Neural progenitor cell (in vitro differentiated cells): ENCODE data around the gene ANKRD33. TPM values are rescaled to one million over a fixed set of nuclear protein-coding genes. Genes with fewer than 3 reads are reported as not detected.
A peak's percentile ranks its signal among the peaks of the same experiment; 100 is the strongest.

ENCODE experiments used
- DNase-seq: peaks from one replicate; pipeline ENCODE4 v3.0.0-alpha.2; 2016; ENCODE audit warnings: low spot score
- H2AFZ ChIP-seq: fragments of 200-600 bp; sonication (generic); replicated peaks from 2 replicates; pipeline ENCODE4 v1.6.1; 2016; ENCODE audit warnings: antibody characterized with exemption
- H3F3A ChIP-seq: fragments of 200-600 bp; sonication (generic); 2 replicates; pipeline ENCODE4 v1.6.1; 2016; ENCODE audit warnings: antibody characterized with exemption, low read depth
- H3K27ac ChIP-seq: fragments of 200-600 bp; sonication (generic); 2 replicates; pipeline ENCODE4 v1.5.1; 2016; ENCODE audit warnings: mild to moderate bottlenecking
- H3K27me3 ChIP-seq: fragments of 200-600 bp; sonication (generic); 2 replicates; pipeline ENCODE4 v1.6.1; 2016; ENCODE audit warnings: mild to moderate bottlenecking, moderate library complexity
- H3K36me3 ChIP-seq: fragments of 200-600 bp; sonication (generic); 2 replicates; pipeline ENCODE4 v1.5.1; 2016
- H3K4me1 ChIP-seq: fragments of 200-600 bp; sonication (generic); 2 replicates; pipeline ENCODE4 v1.6.1; 2016; ENCODE audit warnings: mixed run types
- H3K4me2 ChIP-seq: fragments of 200-600 bp; sonication (generic); 2 replicates; pipeline ENCODE4 v1.6.1; 2016
- H3K4me3 ChIP-seq: fragments of 200-600 bp; sonication (generic); 2 replicates; pipeline ENCODE4 v1.5.1; 2016
- H3K79me2 ChIP-seq: fragments of 200-600 bp; sonication (generic); 2 replicates; pipeline ENCODE4 v1.6.1; 2016; ENCODE audit warnings: low read depth
- H3K9ac ChIP-seq: fragments of 200-600 bp; sonication (generic); 2 replicates; pipeline ENCODE4 v1.6.1; 2016
- H3K9me3 ChIP-seq: fragments of 200-600 bp; sonication (generic); 2 replicates; pipeline ENCODE4 v1.5.1; 2016; ENCODE audit warnings: low read depth
- H4K20me1 ChIP-seq: fragments of 200-600 bp; sonication (generic); 2 replicates; pipeline ENCODE4 v1.6.1; 2016; ENCODE audit warnings: low read depth
- H3K27ac Mint-ChIP-seq: 3 replicates; pipeline ENCODE4 v1.8.0; 2021; ENCODE audit warnings: mixed read lengths
- H3K27me3 Mint-ChIP-seq: 2 replicates; pipeline ENCODE4 v1.8.0; 2022; ENCODE audit warnings: low read depth, mild to moderate bottlenecking, inconsistent platforms, moderate library complexity, mixed read lengths; ENCODE audit not compliant: insufficient read depth
- H3K36me3 Mint-ChIP-seq: 3 replicates; pipeline ENCODE4 v1.8.0; 2021; ENCODE audit warnings: mixed read lengths
- H3K4me1 Mint-ChIP-seq: 3 replicates; pipeline ENCODE4 v1.8.0; 2021; ENCODE audit warnings: mixed read lengths
- H3K4me3 Mint-ChIP-seq: 3 replicates; pipeline ENCODE4 v1.8.0; 2021; ENCODE audit warnings: mild to moderate bottlenecking, moderate library complexity, mixed read lengths
- H3K9me3 Mint-ChIP-seq: 3 replicates; pipeline ENCODE4 v1.8.0; 2020; ENCODE audit warnings: mixed read lengths
- EZH2 ChIP-seq: fragments of 200-600 bp; sonication (generic); IDR thresholded peaks from 2 replicates; pipeline ENCODE4 v1.6.1; 2017; ENCODE audit warnings: antibody characterized with exemption, mild to moderate bottlenecking, moderate library complexity
- EZH2phosphoT487 ChIP-seq: fragments of 200-600 bp; sonication (generic); IDR thresholded peaks from 2 replicates; pipeline ENCODE4 v1.6.1; 2017; ENCODE audit warnings: antibody characterized with exemption
- total RNA-seq: library from RNA; depleted of rRNA; stranded (reverse); fragments of >200 nt; gene quantifications from 2 replicates; pipeline ENCODE4 v1.2.3, GENCODE V29; 2015; ENCODE audit warnings: low replicate concordance
- TF ChIP-seq, protein P1 (sequence below): fragments of 200-600 bp; sonication (generic); IDR thresholded peaks from 2 replicates; pipeline ENCODE4 v1.5.1; 2017; ENCODE audit warnings: antibody characterized with exemption, mild to moderate bottlenecking

The ANKRD33 gene
- total RNA-seq, 1 donor from 2014 or later, result 0.39 TPM

DNA sequence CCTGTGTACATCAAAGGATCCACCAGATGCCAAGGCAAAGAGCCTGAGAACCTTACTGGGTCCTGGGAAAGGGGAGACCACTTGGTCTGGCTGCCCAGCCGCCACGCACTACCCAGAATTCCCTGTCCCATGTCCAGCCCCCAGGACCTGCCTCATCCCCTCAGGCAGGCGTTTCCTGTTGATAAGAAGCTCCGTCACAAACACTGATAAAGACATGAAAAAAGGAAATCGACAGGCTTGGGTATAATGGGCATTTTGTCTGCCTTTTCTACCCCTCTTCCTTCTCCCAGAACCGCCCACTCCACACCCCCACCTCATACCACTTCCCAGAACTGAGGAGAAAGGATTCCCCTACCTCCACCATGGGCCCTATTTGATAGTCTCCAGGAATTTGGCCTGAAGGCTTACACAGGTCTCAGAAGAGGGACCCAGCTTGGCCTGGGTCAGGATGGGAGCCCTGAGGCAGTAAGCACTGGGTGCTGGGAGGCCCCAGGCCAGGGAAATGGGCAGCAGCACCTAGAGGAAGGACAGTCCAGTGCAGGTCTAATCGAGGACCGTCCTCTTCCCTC is 38.2 kb downstream of the ANKRD33 start:
- Mint-ChIP-seq H3K9me3 (no peaks in the 10 kb centered on the region), H3K27me3 (peaks cover 7% of the 10 kb centered on the region), H3K27ac (no peak overlapping the region), H3K36me3 (no peaks in the 10 kb centered on the region), H3K4me3 (no peak overlapping the region), H3K4me1 (peaks cover 6% of the 10 kb centered on the region)
- no peak for TF ChIP-seq EZH2phosphoT487
- TF ChIP-seq EZH2, result no peak
- TF ChIP-seq, protein P1, sequence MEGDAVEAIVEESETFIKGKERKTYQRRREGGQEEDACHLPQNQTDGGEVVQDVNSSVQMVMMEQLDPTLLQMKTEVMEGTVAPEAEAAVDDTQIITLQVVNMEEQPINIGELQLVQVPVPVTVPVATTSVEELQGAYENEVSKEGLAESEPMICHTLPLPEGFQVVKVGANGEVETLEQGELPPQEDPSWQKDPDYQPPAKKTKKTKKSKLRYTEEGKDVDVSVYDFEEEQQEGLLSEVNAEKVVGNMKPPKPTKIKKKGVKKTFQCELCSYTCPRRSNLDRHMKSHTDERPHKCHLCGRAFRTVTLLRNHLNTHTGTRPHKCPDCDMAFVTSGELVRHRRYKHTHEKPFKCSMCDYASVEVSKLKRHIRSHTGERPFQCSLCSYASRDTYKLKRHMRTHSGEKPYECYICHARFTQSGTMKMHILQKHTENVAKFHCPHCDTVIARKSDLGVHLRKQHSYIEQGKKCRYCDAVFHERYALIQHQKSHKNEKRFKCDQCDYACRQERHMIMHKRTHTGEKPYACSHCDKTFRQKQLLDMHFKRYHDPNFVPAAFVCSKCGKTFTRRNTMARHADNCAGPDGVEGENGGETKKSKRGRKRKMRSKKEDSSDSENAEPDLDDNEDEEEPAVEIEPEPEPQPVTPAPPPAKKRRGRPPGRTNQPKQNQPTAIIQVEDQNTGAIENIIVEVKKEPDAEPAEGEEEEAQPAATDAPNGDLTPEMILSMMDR, result no peak
- Histone ChIP-seq H3K9ac (no peak overlapping the region), H3K79me2 (no peaks in the 10 kb centered on the region), H3K27me3 (peaks cover 20% of the 10 kb centered on the region), H3K4me3 (no peak overlapping the region), H3K27ac (no peak overlapping the region), H3F3A (peaks cover 3% of the 10 kb centered on the region), H2AFZ (no peak overlapping the region), H4K20me1 (no peaks in the 10 kb centered on the region), H3K36me3 (no peaks in the 10 kb centered on the region), H3K9me3 (no peaks in the 10 kb centered on the region), H3K4me2 (no peak overlapping the region), H3K4me1 (peaks cover 6% of the 10 kb centered on the region)
- DNase-seq, result no peak

DNA sequence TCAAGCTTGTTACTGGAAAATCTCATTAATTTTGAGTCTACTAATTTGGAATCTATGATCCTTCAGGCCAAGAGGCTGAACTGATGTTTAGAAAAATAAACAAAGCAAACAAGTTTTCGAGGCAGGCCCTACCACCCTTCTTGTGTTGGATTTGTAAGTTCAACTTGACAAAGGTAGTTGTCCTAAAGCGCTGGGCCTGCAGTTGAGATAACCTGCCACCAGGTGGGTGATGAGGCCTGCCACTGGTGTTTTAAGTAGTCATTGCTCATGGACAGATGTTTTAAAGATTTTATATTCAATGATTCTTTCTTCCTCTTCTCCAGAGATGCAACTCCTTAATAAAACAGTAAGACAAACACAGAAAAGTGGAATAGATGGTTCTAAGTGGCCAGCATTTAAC is 38.8 kb downstream of the ANKRD33 start:
- Mint-ChIP-seq H3K9me3 (no peaks in the 10 kb centered on the region), H3K27ac (no peak overlapping the region), H3K4me1 (peaks cover under 1% of the 10 kb centered on the region), H3K4me3 (no peak overlapping the region), H3K27me3 (peaks cover 7% of the 10 kb centered on the region), H3K36me3 (no peaks in the 10 kb centered on the region)
- H3K4me1 ChIP-seq, result peaks cover under 1% of the 10 kb centered on the region
- no peak overlapping the region for H3K9ac ChIP-seq
- no peak for DNase-seq
- no peaks in the 10 kb centered on the region for H3K9me3 ChIP-seq
- no peaks in the 10 kb centered on the region for H3F3A ChIP-seq
- H3K4me2 ChIP-seq, result no peak overlapping the region
- no peaks in the 10 kb centered on the region for H4K20me1 ChIP-seq
- H3K79me2 ChIP-seq, result no peaks in the 10 kb centered on the region
- H3K27ac ChIP-seq, result no peak overlapping the region
- no peaks in the 10 kb centered on the region for H3K36me3 ChIP-seq
- peaks cover 20% of the 10 kb centered on the region for H3K27me3 ChIP-seq
- H2AFZ ChIP-seq, result no peak overlapping the region
- no peak overlapping the region for H3K4me3 ChIP-seq
- TF ChIP-seq EZH2phosphoT487 (no peak), EZH2 (no peak)
- TF ChIP-seq, protein P1, result peak; percentile 45

DNA sequence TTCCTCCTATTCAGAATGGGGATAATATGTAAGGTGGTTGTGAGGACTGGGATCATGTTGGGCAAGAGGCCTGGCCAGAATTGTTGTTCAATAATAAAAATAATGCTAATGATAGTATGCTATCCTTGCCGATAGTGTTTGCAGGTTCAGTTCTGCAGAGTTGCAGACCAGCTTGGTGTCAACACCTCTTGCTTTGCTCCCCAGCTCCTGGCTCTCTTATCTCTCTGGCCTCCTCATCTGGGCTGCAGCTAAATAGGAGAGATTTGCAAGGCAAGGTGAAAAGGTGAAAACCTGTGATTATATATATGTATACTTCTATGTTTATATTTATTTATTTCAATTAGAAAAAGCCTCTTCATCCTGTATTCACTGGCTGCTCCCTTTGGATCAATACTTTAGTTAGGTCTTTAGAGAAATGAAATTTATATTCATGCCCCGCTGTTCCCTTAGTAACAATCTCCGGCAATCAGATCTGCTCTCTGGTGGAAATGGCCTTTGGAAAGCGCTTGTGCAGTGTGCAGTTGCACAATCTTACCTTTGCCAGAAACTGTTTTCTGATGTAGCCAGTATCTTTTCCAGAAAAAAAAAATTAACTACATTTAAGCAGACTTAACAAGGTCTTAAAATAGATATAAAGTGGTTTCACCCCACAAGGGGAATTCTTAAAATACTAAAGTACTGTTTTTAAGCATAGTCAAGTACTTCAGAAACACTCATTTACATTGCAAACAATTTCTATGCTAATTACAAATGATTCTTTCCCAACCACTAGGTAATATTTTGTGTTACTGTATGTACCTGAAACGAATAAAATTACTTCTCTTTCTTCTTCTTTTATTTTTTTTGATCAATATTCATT is 44.5 kb downstream of the ANKRD33 start:
- Histone ChIP-seq H3K79me2 (no peaks in the 10 kb centered on the region), H2AFZ (no peak overlapping the region), H3K27me3 (no peaks in the 10 kb centered on the region), H3K9me3 (no peaks in the 10 kb centered on the region), H3K27ac (no peak overlapping the region), H3K4me2 (no peak overlapping the region), H3F3A (peaks cover under 1% of the 10 kb centered on the region), H3K4me1 (peaks cover 4% of the 10 kb centered on the region), H3K4me3 (no peak overlapping the region), H3K36me3 (no peaks in the 10 kb centered on the region), H4K20me1 (no peaks in the 10 kb centered on the region), H3K9ac (no peak overlapping the region)
- no peaks in the 10 kb centered on the region for H3K9me3 Mint-ChIP-seq
- no peak overlapping the region for H3K4me3 Mint-ChIP-seq
- peaks cover 7% of the 10 kb centered on the region for H3K4me1 Mint-ChIP-seq
- no peaks in the 10 kb centered on the region for H3K36me3 Mint-ChIP-seq
- TF ChIP-seq EZH2phosphoT487 (no peak), EZH2 (no peak)
- TF ChIP-seq, protein P1, result no peak
- no peak for DNase-seq
- no peak overlapping the region for H3K27ac Mint-ChIP-seq
- H3K27me3 Mint-ChIP-seq, result peaks cover 6% of the 10 kb centered on the region
